T-helper 1 cell treated with Interleukin-12 subunit alpha and Interleukin-12 subunit beta and Interleukin-4 antibody, amounts not matched to agents 30 μg/mL and 1 μg/mL, for 36 hours (primary cell): ENCODE measurements around the gene GALNT15.

ENCODE experiments used
- H3K27ac Mint-ChIP-seq: one replicate; pipeline ENCODE4 v1.8.0; 2021; ENCODE audit warnings: mild to moderate bottlenecking, mixed read lengths
- H3K27me3 Mint-ChIP-seq: one replicate; pipeline ENCODE4 v1.8.0; 2021; ENCODE audit warnings: low read depth, mixed read lengths
- H3K36me3 Mint-ChIP-seq: one replicate; pipeline ENCODE4 v1.8.0; 2021; ENCODE audit warnings: low read depth, mixed read lengths
- H3K4me1 Mint-ChIP-seq: one replicate; pipeline ENCODE4 v1.8.0; 2021; ENCODE audit warnings: low read depth, mixed read lengths
- H3K4me3 Mint-ChIP-seq: one replicate; pipeline ENCODE4 v1.8.0; 2021; ENCODE audit warnings: mild to moderate bottlenecking, moderate library complexity, mixed read lengths
- H3K9me3 Mint-ChIP-seq: one replicate; pipeline ENCODE4 v1.8.0; 2021; ENCODE audit warnings: mixed read lengths

The GALNT15 gene

GRCh38 chr3:16205156-16205870 lies 30.8 kb downstream of the GALNT15 start:
- Mint-ChIP-seq H3K9me3 (no peaks in the 10 kb centered on the region), H3K4me1 (peaks cover 5% of the 10 kb centered on the region), H3K4me3 (no peak overlapping the region), H3K36me3 (no peaks in the 10 kb centered on the region), H3K27ac (no peak overlapping the region), H3K27me3 (peaks cover 5% of the 10 kb centered on the region)

GRCh38 chr3:16207031-16207430 lies 32.6 kb downstream of the GALNT15 start:
- no peak overlapping the region for H3K4me3 Mint-ChIP-seq
- peaks cover 5% of the 10 kb centered on the region for H3K27me3 Mint-ChIP-seq
- H3K4me1 Mint-ChIP-seq: peaks cover 9% of the 10 kb centered on the region
- no peaks in the 10 kb centered on the region for H3K36me3 Mint-ChIP-seq
- no peaks in the 10 kb centered on the region for H3K9me3 Mint-ChIP-seq
- no peak overlapping the region for H3K27ac Mint-ChIP-seq

DNA sequence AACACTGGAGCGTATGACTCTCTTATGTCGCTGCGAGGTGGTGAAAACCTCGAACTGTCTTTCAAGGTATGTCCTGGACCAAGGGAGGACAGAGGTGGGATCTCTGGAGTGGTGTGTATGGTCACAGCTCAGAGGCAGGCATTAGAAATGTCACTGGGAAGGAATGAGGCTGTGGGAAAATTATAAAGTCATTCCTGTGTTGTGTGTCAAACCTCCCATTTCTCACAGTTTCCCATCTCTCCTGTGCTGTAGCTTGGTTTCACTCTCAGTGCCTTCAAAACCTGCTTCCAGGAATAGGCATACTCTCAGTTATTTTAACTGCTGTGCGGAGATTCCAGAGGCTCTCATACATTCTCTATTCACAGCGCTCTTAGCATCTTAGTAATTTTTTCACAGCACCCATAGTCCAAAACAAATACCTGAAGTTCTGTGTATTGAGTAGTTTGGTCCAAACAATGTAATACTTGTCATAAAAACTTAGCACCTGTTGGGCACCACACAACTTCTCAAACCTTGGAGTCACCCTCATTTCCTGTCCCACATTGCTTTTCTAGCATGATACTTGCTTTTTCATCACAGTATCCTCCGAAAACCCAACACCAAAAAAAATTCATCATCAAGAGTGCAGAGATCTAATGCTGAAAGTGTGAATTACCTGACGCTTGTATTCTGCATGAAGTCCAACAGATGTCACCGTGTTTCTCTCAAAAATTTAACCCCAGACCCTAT lies 36.9 kb downstream of the GALNT15 start:
- Mint-ChIP-seq H3K36me3 (no peaks in the 10 kb centered on the region), H3K27me3 (peaks cover 5% of the 10 kb centered on the region), H3K4me3 (no peak overlapping the region), H3K27ac (no peak overlapping the region), H3K9me3 (no peaks in the 10 kb centered on the region), H3K4me1 (peaks cover 4% of the 10 kb centered on the region)

- Mint-ChIP-seq H3K27me3 (no peaks in the 10 kb centered on the region), H3K4me3 (no peak overlapping the region), H3K4me1 (peaks cover 4% of the 10 kb centered on the region), H3K9me3 (no peaks in the 10 kb centered on the region), H3K27ac (no peak overlapping the region), H3K36me3 (no peaks in the 10 kb centered on the region)
These were observed 39.9 kb downstream of the GALNT15 start for GRCh38 chr3:16214366-16214765.

- Mint-ChIP-seq H3K27ac (no peak overlapping the region), H3K27me3 (no peaks in the 10 kb centered on the region), H3K4me3 (no peak overlapping the region), H3K9me3 (peaks cover 3% of the 10 kb centered on the region), H3K4me1 (peaks cover 3% of the 10 kb centered on the region), H3K36me3 (peaks cover 2% of the 10 kb centered on the region)
These were observed 42.0 kb downstream of the GALNT15 start for GRCh38 chr3:16216373-16216935.

GRCh38 chr3:16219777-16220176 lies 45.3 kb downstream of the GALNT15 start:
- Mint-ChIP-seq H3K27ac (no peak overlapping the region), H3K36me3 (peaks cover 2% of the 10 kb centered on the region), H3K4me1 (peaks cover 2% of the 10 kb centered on the region), H3K27me3 (peaks cover 4% of the 10 kb centered on the region), H3K4me3 (no peak overlapping the region), H3K9me3 (peaks cover 3% of the 10 kb centered on the region)

- Mint-ChIP-seq H3K27ac (no peak overlapping the region), H3K36me3 (peaks cover 2% of the 10 kb centered on the region), H3K4me3 (no peak overlapping the region), H3K27me3 (peaks cover 4% of the 10 kb centered on the region), H3K4me1 (peaks cover 2% of the 10 kb centered on the region), H3K9me3 (peaks cover 3% of the 10 kb centered on the region)
These were observed 47.5 kb downstream of the GALNT15 start for GRCh38 chr3:16221990-16222389.

DNA sequence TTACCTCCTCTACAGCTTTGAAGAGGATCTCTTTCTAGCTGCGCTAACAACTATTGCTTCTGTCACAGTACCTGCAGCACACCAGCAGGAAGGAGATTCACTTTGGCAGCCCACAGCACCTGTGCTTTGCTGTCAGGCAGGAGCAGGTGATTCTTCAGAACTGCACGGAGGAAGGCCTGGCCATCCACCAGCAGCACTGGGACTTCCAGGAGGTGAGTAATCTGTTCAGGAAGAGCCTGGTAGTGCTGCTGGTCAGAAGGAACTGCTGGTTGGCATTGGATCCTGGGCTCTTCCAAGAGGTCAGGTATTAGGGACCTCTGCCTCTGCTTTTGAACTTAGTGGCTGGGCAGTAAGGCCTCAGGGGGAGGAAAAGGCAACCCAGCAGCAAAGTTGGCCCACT lies 48.1 kb downstream of the GALNT15 start:
- Mint-ChIP-seq H3K4me3 (no peak overlapping the region), H3K27me3 (peaks cover 4% of the 10 kb centered on the region), H3K36me3 (peaks cover 2% of the 10 kb centered on the region), H3K9me3 (peaks cover 3% of the 10 kb centered on the region), H3K4me1 (peaks cover 2% of the 10 kb centered on the region), H3K27ac (no peak overlapping the region)

DNA sequence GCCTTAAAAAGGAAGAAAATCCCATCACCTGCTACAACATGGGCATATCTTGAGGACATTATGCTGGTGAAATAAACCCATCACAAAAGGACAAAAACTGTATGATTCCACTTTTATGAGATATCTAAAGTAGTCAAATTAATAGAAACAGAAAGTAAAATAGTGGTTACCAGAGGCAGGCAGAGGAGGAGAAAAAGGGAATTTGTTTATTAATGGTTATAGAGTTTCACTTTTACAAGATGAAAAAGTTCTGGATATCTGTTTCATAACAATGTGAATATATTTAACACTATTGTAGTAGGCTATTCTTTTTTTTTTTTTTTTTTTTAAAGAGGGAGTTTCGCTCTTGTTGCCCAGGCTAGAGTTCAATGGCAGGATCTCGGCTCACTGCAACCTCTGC lies 49.8 kb downstream of the GALNT15 start:
- Mint-ChIP-seq H3K27me3 (peaks cover 8% of the 10 kb centered on the region), H3K9me3 (peaks cover 3% of the 10 kb centered on the region), H3K4me1 (peaks cover 2% of the 10 kb centered on the region), H3K27ac (no peak overlapping the region), H3K36me3 (peaks cover 2% of the 10 kb centered on the region), H3K4me3 (no peak overlapping the region)

DNA sequence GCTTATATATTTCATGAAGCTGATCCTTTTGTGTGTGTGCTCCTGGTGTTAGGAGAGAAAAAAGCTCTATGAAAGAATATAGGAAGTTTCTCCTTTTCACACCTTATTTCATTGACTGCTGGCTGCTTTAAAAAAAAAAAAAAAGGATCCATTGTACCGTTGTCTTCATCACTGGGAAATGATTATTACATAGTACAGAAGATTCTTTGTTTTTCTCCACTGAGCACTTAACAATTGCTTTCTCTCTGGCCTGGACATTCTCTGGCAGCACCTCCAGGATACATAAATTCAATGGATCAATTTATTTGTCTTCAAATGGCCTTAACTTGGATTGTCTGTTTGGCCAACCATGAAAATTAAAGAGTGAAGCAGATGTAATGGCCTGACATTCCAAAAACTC lies 53.1 kb downstream of the GALNT15 start:
- H3K27ac Mint-ChIP-seq: no peak overlapping the region
- no peak overlapping the region for H3K4me3 Mint-ChIP-seq
- peaks cover 2% of the 10 kb centered on the region for H3K4me1 Mint-ChIP-seq
- peaks cover 4% of the 10 kb centered on the region for H3K27me3 Mint-ChIP-seq
- H3K36me3 Mint-ChIP-seq: no peaks in the 10 kb centered on the region
- H3K9me3 Mint-ChIP-seq: no peaks in the 10 kb centered on the region

DNA sequence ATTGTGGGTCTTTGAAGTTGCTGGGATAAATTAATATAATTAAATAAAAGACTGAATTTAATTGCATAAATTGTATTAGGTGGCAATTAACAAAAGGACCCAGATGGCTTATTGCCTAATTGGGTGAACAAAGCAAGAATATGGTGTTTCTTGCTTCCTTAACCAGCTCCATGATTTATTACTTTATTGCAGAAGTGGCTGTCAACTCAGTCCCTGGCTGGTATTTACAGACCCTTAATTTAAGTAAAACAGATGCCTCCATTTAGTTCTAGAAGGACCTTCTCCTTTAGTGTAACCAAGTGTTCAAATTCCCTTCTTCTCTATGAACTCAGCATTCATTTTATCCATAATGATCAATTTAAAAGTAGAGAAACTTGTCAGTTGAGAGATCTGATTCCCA lies 55.2 kb downstream of the GALNT15 start:
- Mint-ChIP-seq H3K4me3 (no peak overlapping the region), H3K36me3 (no peaks in the 10 kb centered on the region), H3K27ac (no peak overlapping the region), H3K4me1 (no peaks in the 10 kb centered on the region), H3K27me3 (peaks cover 4% of the 10 kb centered on the region), H3K9me3 (no peaks in the 10 kb centered on the region)

DNA sequence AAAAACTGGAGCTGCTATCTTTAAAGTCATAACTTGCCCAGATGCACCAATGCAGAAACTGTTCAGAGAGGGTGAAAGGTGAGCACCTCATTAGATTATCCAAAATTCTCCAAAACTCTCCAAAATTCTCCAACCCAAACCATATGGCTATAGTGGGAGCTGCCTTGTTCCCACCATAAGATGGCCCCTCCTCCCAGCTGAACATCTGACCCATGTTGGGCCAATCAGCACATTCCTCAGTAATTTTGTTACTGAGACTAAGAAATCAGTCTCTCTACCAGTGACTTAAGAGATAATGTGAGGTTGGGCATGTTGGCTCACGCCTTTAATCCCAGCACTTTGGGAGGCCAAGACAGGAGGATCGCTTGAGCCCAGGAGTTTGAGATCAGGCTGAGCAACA lies 57.5 kb downstream of the GALNT15 start:
- Mint-ChIP-seq H3K27me3 (peaks cover 4% of the 10 kb centered on the region), H3K9me3 (no peaks in the 10 kb centered on the region), H3K4me1 (no peaks in the 10 kb centered on the region), H3K27ac (no peak overlapping the region), H3K4me3 (no peak overlapping the region), H3K36me3 (no peaks in the 10 kb centered on the region)

DNA sequence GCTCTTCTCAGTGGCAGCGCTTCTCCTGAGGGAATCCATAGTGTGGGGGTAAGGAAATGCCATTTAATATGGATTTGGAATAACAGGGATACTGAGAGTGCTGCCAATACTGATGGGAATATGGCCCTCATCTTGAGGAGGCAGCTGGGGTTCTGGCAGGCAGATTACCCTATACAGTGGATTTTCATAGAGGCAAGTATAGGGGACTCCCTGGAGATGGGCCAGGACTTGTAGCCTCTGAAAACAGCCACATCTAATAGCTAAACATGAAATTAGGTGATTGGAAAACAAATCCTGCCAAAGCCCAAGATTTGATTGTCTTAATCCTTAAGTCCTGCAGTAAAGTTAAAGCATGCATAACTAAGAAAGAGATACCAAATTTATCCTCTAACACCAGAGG lies 59.3 kb downstream of the GALNT15 start:
- H3K36me3 Mint-ChIP-seq: no peaks in the 10 kb centered on the region
- peaks cover 4% of the 10 kb centered on the region for H3K27me3 Mint-ChIP-seq
- no peak overlapping the region for H3K27ac Mint-ChIP-seq
- H3K4me1 Mint-ChIP-seq: no peaks in the 10 kb centered on the region
- no peaks in the 10 kb centered on the region for H3K9me3 Mint-ChIP-seq
- H3K4me3 Mint-ChIP-seq: no peak overlapping the region

GRCh38 chr3:16234281-16234680 lies 59.8 kb downstream of the GALNT15 start:
- no peak overlapping the region for H3K27ac Mint-ChIP-seq
- no peaks in the 10 kb centered on the region for H3K4me1 Mint-ChIP-seq
- no peaks in the 10 kb centered on the region for H3K9me3 Mint-ChIP-seq
- H3K4me3 Mint-ChIP-seq: no peak overlapping the region
- H3K36me3 Mint-ChIP-seq: no peaks in the 10 kb centered on the region
- H3K27me3 Mint-ChIP-seq: peaks cover under 1% of the 10 kb centered on the region

DNA sequence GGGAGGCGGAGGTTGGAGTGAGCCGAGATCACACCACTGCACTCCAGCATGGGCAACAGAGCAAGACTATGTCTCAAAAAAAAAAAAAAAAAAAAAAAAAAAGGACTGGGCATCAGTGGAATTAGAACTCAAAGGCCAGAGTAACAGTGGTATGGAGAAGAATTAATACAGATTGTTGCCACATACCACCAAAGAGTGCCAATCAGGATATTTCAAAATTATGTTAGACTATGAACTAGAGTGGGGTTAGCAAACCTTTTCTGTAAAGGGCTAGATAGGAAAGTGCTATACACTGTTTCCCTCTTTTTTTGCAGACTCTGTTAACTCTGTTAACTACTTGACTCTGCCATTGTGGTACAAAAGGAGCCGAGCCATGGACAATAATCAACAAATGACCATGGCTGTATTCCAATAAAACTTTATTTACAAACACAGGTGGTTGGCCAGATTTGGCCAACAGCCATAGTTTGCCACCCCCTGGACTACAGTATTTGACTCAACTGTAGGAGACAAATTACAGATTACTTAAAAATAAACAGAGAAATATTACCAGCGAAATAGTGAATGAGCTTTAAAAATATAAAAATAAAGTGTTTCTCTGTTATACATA lies 61.7 kb downstream of the GALNT15 start:
- H3K9me3 Mint-ChIP-seq: no peaks in the 10 kb centered on the region
- H3K4me3 Mint-ChIP-seq: no peak overlapping the region
- peaks cover 6% of the 10 kb centered on the region for H3K4me1 Mint-ChIP-seq
- no peaks in the 10 kb centered on the region for H3K36me3 Mint-ChIP-seq
- H3K27ac Mint-ChIP-seq: no peak overlapping the region
- H3K27me3 Mint-ChIP-seq: no peaks in the 10 kb centered on the region
